ENCODE results near the gene SCFD2.
"Not testable (repeated sequence)": the region's sequence is repeated elsewhere in the genome, so short reads cannot be mapped to it uniquely, and the experiment has no call there.

SCFD2 gene

GRCh38 chr4:53334916-53335315 is 30.9 kb downstream of the SCFD2 start:
- not testable (repeated sequence) for H3K4me2 ChIP-seq (ENCODE audit: low read length); H3K4me1 ChIP-seq (ENCODE audit: control insufficient read depth, insufficient read depth, low read length); H3K36me3 ChIP-seq (ENCODE audit: insufficient read depth, low read length); H3K9ac ChIP-seq (ENCODE audit: low read depth, low read length); H3K27me3 ChIP-seq (ENCODE audit: control insufficient read depth, insufficient read depth, low read length); H3K4me3 ChIP-seq (ENCODE audit: low read length); H3K9me3 ChIP-seq (replicated peaks; ENCODE audit: low read length)

GRCh38 chr4:53326535-53326934 is 39.3 kb downstream of the SCFD2 start:
- no peaks in the 10 kb centered on the region for H3K36me3 ChIP-seq (ENCODE audit: insufficient read depth, low read length)
- H3K4me3 ChIP-seq (ENCODE audit: low read length) = no peak overlapping the region
- H3K9me3 ChIP-seq (replicated peaks; ENCODE audit: low read length) = no peaks in the 10 kb centered on the region
- peaks cover 15% of the 10 kb centered on the region for H3K4me1 ChIP-seq (ENCODE audit: control insufficient read depth, insufficient read depth, low read length)
- H3K27me3 ChIP-seq (ENCODE audit: control insufficient read depth, insufficient read depth, low read length) = no peaks in the 10 kb centered on the region
- H3K4me2 ChIP-seq (ENCODE audit: low read length) = no peak overlapping the region
- H3K9ac ChIP-seq (ENCODE audit: low read depth, low read length) = no peak overlapping the region

GRCh38 chr4:53322696-53323095 is 43.2 kb downstream of the SCFD2 start:
- no peaks in the 10 kb centered on the region for H3K27me3 ChIP-seq (ENCODE audit: control insufficient read depth, insufficient read depth, low read length)
- no peak overlapping the region for H3K4me2 ChIP-seq (ENCODE audit: low read length)
- no peaks in the 10 kb centered on the region for H3K9me3 ChIP-seq (replicated peaks; ENCODE audit: low read length)
- H3K36me3 ChIP-seq (ENCODE audit: insufficient read depth, low read length) = no peaks in the 10 kb centered on the region
- H3K9ac ChIP-seq (ENCODE audit: low read depth, low read length) = no peak overlapping the region
- H3K4me3 ChIP-seq (ENCODE audit: low read length) = no peak overlapping the region
- peaks cover 30% of the 10 kb centered on the region for H3K4me1 ChIP-seq (ENCODE audit: control insufficient read depth, insufficient read depth, low read length)

GRCh38 chr4:53321984-53322289 is 43.9 kb downstream of the SCFD2 start:
- Histone ChIP-seq H3K36me3 (ENCODE audit: insufficient read depth, low read length) (no peaks in the 10 kb centered on the region), H3K27me3 (ENCODE audit: control insufficient read depth, insufficient read depth, low read length) (no peaks in the 10 kb centered on the region), H3K9ac (ENCODE audit: low read depth, low read length) (peak overlapping the region; percentile 63), H3K9me3 (replicated peaks; ENCODE audit: low read length) (no peaks in the 10 kb centered on the region), H3K4me3 (ENCODE audit: low read length) (peak overlapping the region; percentile 43), H3K4me1 (ENCODE audit: control insufficient read depth, insufficient read depth, low read length) (peaks cover 30% of the 10 kb centered on the region), H3K4me2 (ENCODE audit: low read length) (peak overlapping the region; percentile 71)

GRCh38 chr4:53321151-53321983 is 44.5 kb downstream of the SCFD2 start:
- Histone ChIP-seq H3K27me3 (ENCODE audit: control insufficient read depth, insufficient read depth, low read length) (no peaks in the 10 kb centered on the region), H3K9me3 (replicated peaks; ENCODE audit: low read length) (no peaks in the 10 kb centered on the region), H3K4me2 (ENCODE audit: low read length) (peak overlapping the region; percentile 71), H3K36me3 (ENCODE audit: insufficient read depth, low read length) (no peaks in the 10 kb centered on the region), H3K9ac (ENCODE audit: low read depth, low read length) (peak overlapping the region; percentile 63), H3K4me3 (ENCODE audit: low read length) (peak overlapping the region; percentile 43), H3K4me1 (ENCODE audit: control insufficient read depth, insufficient read depth, low read length) (peaks cover 30% of the 10 kb centered on the region)

- Histone ChIP-seq H3K4me2 (ENCODE audit: low read length) (no peak overlapping the region), H3K9ac (ENCODE audit: low read depth, low read length) (no peak overlapping the region), H3K9me3 (replicated peaks; ENCODE audit: low read length) (no peaks in the 10 kb centered on the region), H3K4me1 (ENCODE audit: control insufficient read depth, insufficient read depth, low read length) (peaks cover 5% of the 10 kb centered on the region), H3K4me3 (ENCODE audit: low read length) (no peak overlapping the region), H3K36me3 (ENCODE audit: insufficient read depth, low read length) (peaks cover 4% of the 10 kb centered on the region), H3K27me3 (ENCODE audit: control insufficient read depth, insufficient read depth, low read length) (no peaks in the 10 kb centered on the region)
Measured at GRCh38 chr4:53315300-53315699, 50.6 kb downstream of the SCFD2 start.

- no peaks in the 10 kb centered on the region for H3K27me3 ChIP-seq (ENCODE audit: control insufficient read depth, insufficient read depth, low read length)
- peaks cover 4% of the 10 kb centered on the region for H3K36me3 ChIP-seq (ENCODE audit: insufficient read depth, low read length)
- no peak overlapping the region for H3K4me2 ChIP-seq (ENCODE audit: low read length)
- H3K4me1 ChIP-seq (ENCODE audit: control insufficient read depth, insufficient read depth, low read length) = peaks cover 9% of the 10 kb centered on the region
- no peaks in the 10 kb centered on the region for H3K9me3 ChIP-seq (replicated peaks; ENCODE audit: low read length)
- H3K4me3 ChIP-seq (ENCODE audit: low read length) = no peak overlapping the region
- H3K9ac ChIP-seq (ENCODE audit: low read depth, low read length) = no peak overlapping the region
Measured at GRCh38 chr4:53314252-53314651, 51.6 kb downstream of the SCFD2 start.

GRCh38 chr4:53313510-53313909 is 52.4 kb downstream of the SCFD2 start:
- no peak overlapping the region for H3K4me3 ChIP-seq (ENCODE audit: low read length)
- H3K36me3 ChIP-seq (ENCODE audit: insufficient read depth, low read length) = peaks cover 4% of the 10 kb centered on the region
- H3K9ac ChIP-seq (ENCODE audit: low read depth, low read length) = no peak overlapping the region
- no peaks in the 10 kb centered on the region for H3K9me3 ChIP-seq (replicated peaks; ENCODE audit: low read length)
- no peak overlapping the region for H3K4me2 ChIP-seq (ENCODE audit: low read length)
- H3K4me1 ChIP-seq (ENCODE audit: control insufficient read depth, insufficient read depth, low read length) = peaks cover 14% of the 10 kb centered on the region
- no peaks in the 10 kb centered on the region for H3K27me3 ChIP-seq (ENCODE audit: control insufficient read depth, insufficient read depth, low read length)

GRCh38 chr4:53309321-53310040 is 56.4 kb downstream of the SCFD2 start:
- H3K4me1 ChIP-seq (ENCODE audit: control insufficient read depth, insufficient read depth, low read length) = peaks cover 41% of the 10 kb centered on the region
- no peak overlapping the region for H3K4me3 ChIP-seq (ENCODE audit: low read length)
- no peak overlapping the region for H3K4me2 ChIP-seq (ENCODE audit: low read length)
- H3K9me3 ChIP-seq (replicated peaks; ENCODE audit: low read length) = no peaks in the 10 kb centered on the region
- H3K36me3 ChIP-seq (ENCODE audit: insufficient read depth, low read length) = peaks cover 4% of the 10 kb centered on the region
- no peak overlapping the region for H3K9ac ChIP-seq (ENCODE audit: low read depth, low read length)
- H3K27me3 ChIP-seq (ENCODE audit: control insufficient read depth, insufficient read depth, low read length) = no peaks in the 10 kb centered on the region

GRCh38 chr4:53307819-53308780 is 57.8 kb downstream of the SCFD2 start:
- Histone ChIP-seq H3K4me2 (ENCODE audit: low read length) (peak overlapping the region; percentile 40), H3K4me3 (ENCODE audit: low read length) (no peak overlapping the region), H3K4me1 (ENCODE audit: control insufficient read depth, insufficient read depth, low read length) (peaks cover 41% of the 10 kb centered on the region), H3K36me3 (ENCODE audit: insufficient read depth, low read length) (no peaks in the 10 kb centered on the region), H3K9ac (ENCODE audit: low read depth, low read length) (peak overlapping the region; percentile 5), H3K9me3 (replicated peaks; ENCODE audit: low read length) (no peaks in the 10 kb centered on the region), H3K27me3 (ENCODE audit: control insufficient read depth, insufficient read depth, low read length) (no peaks in the 10 kb centered on the region)

- H3K4me1 ChIP-seq (ENCODE audit: control insufficient read depth, insufficient read depth, low read length) = peaks cover 41% of the 10 kb centered on the region
- no peaks in the 10 kb centered on the region for H3K27me3 ChIP-seq (ENCODE audit: control insufficient read depth, insufficient read depth, low read length)
- H3K9me3 ChIP-seq (replicated peaks; ENCODE audit: low read length) = no peaks in the 10 kb centered on the region
- H3K4me3 ChIP-seq (ENCODE audit: low read length) = no peak overlapping the region
- no peaks in the 10 kb centered on the region for H3K36me3 ChIP-seq (ENCODE audit: insufficient read depth, low read length)
- peak overlapping the region; percentile 32 for H3K4me2 ChIP-seq (ENCODE audit: low read length)
- H3K9ac ChIP-seq (ENCODE audit: low read depth, low read length) = no peak overlapping the region
Measured at GRCh38 chr4:53307210-53307609, 58.7 kb downstream of the SCFD2 start.
